Kidney epithelial cell (primary cell): ENCODE data around the gene CAPN15. TPM values are rescaled to one million over a fixed set of nuclear protein-coding genes. Genes with fewer than 3 reads are reported as not detected.

ENCODE experiments used
- DNase-seq: peaks from one replicate; pipeline ENCODE4 v3.0.0-alpha.2; 2010; ENCODE audit warnings: low read depth
- H3K27me3 ChIP-seq: 2 replicates; pipeline ENCODE4 v1.6.0; 2011; ENCODE audit warnings: low read length; ENCODE audit not compliant: control insufficient read depth, insufficient read depth
- H3K36me3 ChIP-seq: 2 replicates; pipeline ENCODE4 v1.5.1; 2011; ENCODE audit warnings: low read length; ENCODE audit not compliant: control insufficient read depth, insufficient read depth
- H3K4me3 ChIP-seq: 2 replicates; pipeline ENCODE4 v1.5.1; 2011; ENCODE audit warnings: low read depth, mild to moderate bottlenecking, control low read depth, low read length
- CTCF ChIP-seq: IDR thresholded peaks from 2 replicates; pipeline ENCODE4 v1.5.1; 2011; ENCODE audit warnings: mild to moderate bottlenecking, moderate library complexity, low read length, control low read depth, inconsistent platforms; ENCODE audit not compliant: insufficient read depth, poor library complexity, severe bottlenecking
- total RNA-seq: library from RNA; depleted of rRNA; stranded (reverse); fragments of >200 nt; gene quantifications from 2 replicates; pipeline ENCODE4 v1.2.3, GENCODE V29; 2015

The CAPN15 gene
- total RNA-seq, 1 donor from 2014 or later, result 47.1 TPM

- DNase-seq, result no peak
- TF ChIP-seq CTCF, result no peak
- Histone ChIP-seq H3K4me3 (no peak overlapping the region), H3K36me3 (no peaks in the 10 kb centered on the region), H3K27me3 (peaks cover 6% of the 10 kb centered on the region)
Measured at GRCh38 chr16:586047-586644, 58.6 kb downstream of the CAPN15 start.

- no peak for DNase-seq
- no peak overlapping the region for H3K4me3 ChIP-seq
- H3K27me3 ChIP-seq, result peaks cover 6% of the 10 kb centered on the region
- no peaks in the 10 kb centered on the region for H3K36me3 ChIP-seq
- no peak for TF ChIP-seq CTCF
Measured at GRCh38 chr16:586645-587590, 59.4 kb downstream of the CAPN15 start.

- no peak for TF ChIP-seq CTCF
- DNase-seq, result no peak
- Histone ChIP-seq H3K4me3 (peak overlapping the region; percentile 82), H3K36me3 (no peaks in the 10 kb centered on the region), H3K27me3 (peaks cover 6% of the 10 kb centered on the region)
Measured at GRCh38 chr16:588639-588888, 61.1 kb downstream of the CAPN15 start.

GRCh38 chr16:588889-589657 lies 61.6 kb downstream of the CAPN15 start:
- Histone ChIP-seq H3K4me3 (peak overlapping the region; percentile 82), H3K36me3 (no peaks in the 10 kb centered on the region), H3K27me3 (peaks cover 6% of the 10 kb centered on the region)
- no peak for DNase-seq
- no peak for TF ChIP-seq CTCF

GRCh38 chr16:589658-590187 lies 62.2 kb downstream of the CAPN15 start, which contains the start of gene RAB40C:
Gene RAB40C, plus strand, starts transcription at chr16:590066. Its CDS starts 226 bp downstream, at chr16:590292.
- no peaks in the 10 kb centered on the region for H3K36me3 ChIP-seq
- peak; percentile 78 for DNase-seq
- no peak for TF ChIP-seq CTCF
- peaks cover 6% of the 10 kb centered on the region for H3K27me3 ChIP-seq
- H3K4me3 ChIP-seq, result peak within 1 kb of the TSS; percentile 82
